B cell (primary cell): ENCODE measurements around the gene CTDSP2. TPM values are rescaled to one million over a fixed set of nuclear protein-coding genes. Genes with fewer than 3 reads are reported as not detected.
A peak's percentile ranks its signal among the peaks of the same experiment; 100 is the strongest.

Experiments used
- ATAC-seq: fragments of 200-7000 bp; cut with Tn5 transposase; one replicate; pipeline ENCODE4 v1.10.0; 2021; ENCODE audit warnings: low read depth, mild to moderate bottlenecking, moderate number of reproducible peaks, moderate library complexity
- CTCF ChIA-PET: fragments of 350-600 bp; sonication (Branson Sonifier 250); formaldehyde crosslinking; loops from one replicate; lab custom pipeline; 2021; ENCODE audit warnings: antibody characterized with exemption, inconsistent platforms; lab: Charles Lee
- POLR2A ChIA-PET: fragments of 350-600 bp; sonication (Branson Sonifier 250); formaldehyde crosslinking; loops from one replicate; lab custom pipeline; 2021; ENCODE audit warnings: antibody characterized with exemption; lab: Charles Lee
- DNase-seq: peaks from one replicate; pipeline ENCODE4 v3.0.0; 2013
- H2AFZ ChIP-seq: 2 replicates; pipeline ENCODE4 v1.6.1; 2012; ENCODE audit warnings: mild to moderate bottlenecking, low read depth, low read length; ENCODE audit not compliant: insufficient read depth, poor library complexity, severe bottlenecking
- H3K27ac ChIP-seq, 2 donors: 1 replicate in 1 of 2; 2 replicates in 1 of 2; pipeline ENCODE4 v1.5.1; 2012 to 2013; ENCODE audit warnings: low read length in 2 of 2, mild to moderate bottlenecking in 2 of 2, moderate library complexity in 1 of 2
- H3K27me3 ChIP-seq, 4 experiments: fragments of 200-600 bp in 1 of 4; sonication (generic) in 1 of 4; replicated peaks in 1 of 4; 1 replicate in 2 of 4; 2 replicates in 2 of 4; pipeline versions ENCODE4 v1.6.1 to v1.7.0; 2013 to 2016; ENCODE audit warnings: low read length in 3 of 4, mild to moderate bottlenecking in 2 of 4, mixed read lengths in 1 of 4, moderate library complexity in 1 of 4; ENCODE audit not compliant: insufficient read depth in 4 of 4, control insufficient read depth in 3 of 4; ENCODE audit errors: control extremely low read depth in 1 of 4
- H3K36me3 ChIP-seq, 2 experiments: replicated peaks in 1 of 2; 1 replicate in 1 of 2; 2 replicates in 1 of 2; pipeline versions ENCODE4 v1.6.1 to v1.7.1; 2013; ENCODE audit warnings: low read length in 1 of 2; ENCODE audit not compliant: insufficient read depth in 2 of 2, control insufficient read depth in 1 of 2; ENCODE audit errors: control extremely low read depth in 1 of 2, extremely low read depth in 1 of 2
- H3K4me1 ChIP-seq, 2 donors: fragments of 200-600 bp in 1 of 2; sonication (generic) in 1 of 2; 1 replicate in 1 of 2; 2 replicates in 1 of 2; pipeline versions ENCODE4 v1.5.1 to v1.6.1; 2013 to 2017; ENCODE audit warnings: low read length in 2 of 2; ENCODE audit not compliant: control insufficient read depth in 2 of 2, insufficient read depth in 2 of 2
- H3K4me2 ChIP-seq: replicated peaks from 2 replicates; pipeline ENCODE3; 2012; ENCODE audit warnings: mild to moderate bottlenecking, low read depth, low read length; ENCODE audit not compliant: poor library complexity, severe bottlenecking
- H3K4me3 ChIP-seq, 5 experiments: fragments of 200-600 bp in 1 of 5; sonication (generic) in 1 of 5; 1 replicate in 3 of 5; 2 replicates in 2 of 5; pipeline versions ENCODE4 v1.5.1 to v1.7.0; 2011 to 2016; ENCODE audit warnings: low read length in 4 of 5, mild to moderate bottlenecking in 4 of 5, low read depth in 2 of 5, control low read depth in 1 of 5, moderate library complexity in 1 of 5; ENCODE audit not compliant: insufficient read depth in 1 of 5; ENCODE audit errors: control extremely low read depth in 1 of 5, extremely low read depth in 1 of 5
- H3K79me2 ChIP-seq: fragments of 200-600 bp; sonication (generic); one replicate; pipeline ENCODE4 v1.6.0; 2016; ENCODE audit warnings: low read length; ENCODE audit not compliant: control insufficient read depth, insufficient read depth
- H3K9ac ChIP-seq: fragments of 200-600 bp; sonication (generic); 2 replicates; pipeline ENCODE4 v1.6.1; 2017; ENCODE audit warnings: mild to moderate bottlenecking, low read length, moderate library complexity
- H3K9me3 ChIP-seq, 3 donors: one replicate each; pipeline versions ENCODE4 v1.6.1 to v1.7.1; 2013; ENCODE audit warnings: low read length in 2 of 3; ENCODE audit not compliant: control insufficient read depth in 2 of 3, insufficient read depth in 1 of 3; ENCODE audit errors: control extremely low read depth in 1 of 3
- H4K20me1 ChIP-seq: 2 replicates; pipeline ENCODE4 v1.6.0; 2012; ENCODE audit warnings: mild to moderate bottlenecking, low read length; ENCODE audit not compliant: insufficient read depth, control insufficient read depth, poor library complexity, severe bottlenecking
- H3K27ac Mint-ChIP-seq: one replicate; pipeline ENCODE4 v1.8.0; 2021; ENCODE audit warnings: mixed read lengths
- H3K27me3 Mint-ChIP-seq: one replicate; pipeline ENCODE4 v1.8.0; 2021; ENCODE audit warnings: mixed read lengths
- H3K4me1 Mint-ChIP-seq: one replicate; pipeline ENCODE4 v1.8.0; 2021; ENCODE audit warnings: mixed read lengths
- H3K4me3 Mint-ChIP-seq: one replicate; pipeline ENCODE4 v1.8.0; 2021; ENCODE audit warnings: mixed read lengths
- H3K9me3 Mint-ChIP-seq: one replicate; pipeline ENCODE4 v1.8.0; 2022; ENCODE audit warnings: mixed read lengths; ENCODE audit not compliant: insufficient read depth
- EZH2 ChIP-seq: IDR thresholded peaks from 2 replicates; pipeline ENCODE4 v1.6.1; 2012; ENCODE audit warnings: borderline replicate concordance, low read depth, mild to moderate bottlenecking, moderate library complexity, low read length; ENCODE audit not compliant: insufficient read depth, poor library complexity, severe bottlenecking
- WGBS: methylation state at CpG from one replicate; pipeline ENCODE4 v1.1.5; 2013; ENCODE audit warnings: missing lambda C conversion rate; ENCODE audit not compliant: insufficient coverage; 5-methylcytosine and 5-hydroxymethylcytosine counted together
- intact Hi-C: fragments of 100-400 bp; cut with micrococcal nuclease; formaldehyde crosslinking; loops from one replicate; pipeline ENCODE4 v1.10.0; 2022
- polyA plus RNA-seq: library from polyadenylated mRNA; depleted of rRNA; stranded (reverse); fragments of >200 nt; gene quantifications from 2 replicates; pipeline ENCODE4 v1.2.3, GENCODE V29; 2012
- total RNA-seq, 2 donors: library from RNA; stranded (reverse); fragments of 120-200 nt in 1 of 2; gene quantifications; 1 replicate in 1 of 2; 2 replicates in 1 of 2; pipeline versions ENCODE4 v1.2.3 to v1.2.4, GENCODE V29; 2013 to 2022
- TF ChIP-seq, protein P1 (sequence below): fragments of 200-600 bp; IDR thresholded peaks from one replicate; pipeline ENCODE4 v1.8.0; 2022; ENCODE audit warnings: antibody characterized with exemption, mild to moderate bottlenecking

Gene CTDSP2
- total and polyA plus RNA-seq, 2 donors (not counting 1 experiment from before 2014, with no cell fraction given), result 99.1 to 209 TPM

DNA sequence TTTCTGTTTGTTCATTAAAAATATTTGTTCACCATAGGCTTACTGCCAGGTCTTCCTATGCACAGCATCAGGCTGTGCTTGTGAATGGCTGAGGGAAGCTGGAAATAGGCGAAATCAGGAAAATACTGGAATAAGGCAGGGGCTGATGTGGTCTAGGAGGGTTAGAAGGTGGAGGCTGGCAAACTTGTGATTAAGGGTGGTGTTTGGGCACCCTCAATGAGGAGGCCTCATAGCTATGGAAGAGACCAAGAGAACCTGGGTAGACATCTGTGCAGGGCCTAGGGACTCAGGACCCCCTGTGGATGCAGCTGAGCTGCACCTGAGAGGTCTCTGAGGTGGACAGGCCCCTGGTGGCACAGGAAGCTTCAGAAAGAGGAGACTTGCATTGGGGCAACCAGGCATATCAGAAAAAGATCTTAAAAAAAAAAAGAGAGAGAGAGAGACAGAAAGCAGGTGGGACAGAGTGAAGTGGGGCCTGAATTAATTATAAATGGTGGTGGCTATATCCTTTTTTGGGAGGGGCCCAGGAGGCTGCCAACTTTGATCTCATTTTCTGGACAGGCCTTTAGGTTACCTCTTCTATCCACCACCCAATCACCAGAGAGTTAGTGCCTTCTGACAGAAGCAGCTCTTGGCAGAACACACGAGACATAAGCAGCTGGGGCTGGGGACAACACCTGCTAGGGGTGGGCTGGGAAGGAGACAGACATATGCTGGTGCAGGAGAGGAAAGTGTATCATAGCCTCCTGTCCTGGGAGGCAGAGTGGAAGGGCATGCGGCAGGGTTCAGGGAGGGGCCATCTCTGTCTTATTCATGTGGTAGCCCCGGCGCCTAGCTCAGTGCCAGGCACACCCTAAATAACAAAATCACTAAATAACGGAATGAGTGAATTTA lies 48.1 kb upstream of the CTDSP2 start:
- no peak overlapping the region for H3K9ac ChIP-seq
- CTCF ChIA-PET, result interaction anchor here (0.9 to 7.2 kb wide), 10 partner anchors 11 to 138 kb away, joined by 3 to 54 read pairs (median 3); partner anchors contain the start of gene TSFM
- no peaks in the 10 kb centered on the region for H3K36me3 ChIP-seq
- POLR2A ChIA-PET, result interaction anchor here (0.5 to 1.6 kb wide), 2 partner anchors 10 to 43 kb away, joined by 3 read pairs; no protein-coding TSS in a partner anchor
- 60% methylated on average over 2 of the region's 6 CpGs for WGBS
- TF ChIP-seq, protein P1, sequence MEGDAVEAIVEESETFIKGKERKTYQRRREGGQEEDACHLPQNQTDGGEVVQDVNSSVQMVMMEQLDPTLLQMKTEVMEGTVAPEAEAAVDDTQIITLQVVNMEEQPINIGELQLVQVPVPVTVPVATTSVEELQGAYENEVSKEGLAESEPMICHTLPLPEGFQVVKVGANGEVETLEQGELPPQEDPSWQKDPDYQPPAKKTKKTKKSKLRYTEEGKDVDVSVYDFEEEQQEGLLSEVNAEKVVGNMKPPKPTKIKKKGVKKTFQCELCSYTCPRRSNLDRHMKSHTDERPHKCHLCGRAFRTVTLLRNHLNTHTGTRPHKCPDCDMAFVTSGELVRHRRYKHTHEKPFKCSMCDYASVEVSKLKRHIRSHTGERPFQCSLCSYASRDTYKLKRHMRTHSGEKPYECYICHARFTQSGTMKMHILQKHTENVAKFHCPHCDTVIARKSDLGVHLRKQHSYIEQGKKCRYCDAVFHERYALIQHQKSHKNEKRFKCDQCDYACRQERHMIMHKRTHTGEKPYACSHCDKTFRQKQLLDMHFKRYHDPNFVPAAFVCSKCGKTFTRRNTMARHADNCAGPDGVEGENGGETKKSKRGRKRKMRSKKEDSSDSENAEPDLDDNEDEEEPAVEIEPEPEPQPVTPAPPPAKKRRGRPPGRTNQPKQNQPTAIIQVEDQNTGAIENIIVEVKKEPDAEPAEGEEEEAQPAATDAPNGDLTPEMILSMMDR, result no peak
- TF ChIP-seq EZH2, result no peak
- Mint-ChIP-seq H3K4me1 (peaks cover 66% of the 10 kb centered on the region), H3K27ac (peak overlapping the region; percentile 27), H3K27me3 (no peaks in the 10 kb centered on the region), H3K4me3 (peak overlapping the region; percentile 88), H3K9me3 (no peaks in the 10 kb centered on the region)
- H3K4me3 ChIP-seq, result no peak overlapping the region
- H3K79me2 ChIP-seq, result no peaks in the 10 kb centered on the region
- H3K4me2 ChIP-seq, result peak overlapping the region; percentile 27
- no peak overlapping the region for H3K27ac ChIP-seq
- H4K20me1 ChIP-seq, result no peaks in the 10 kb centered on the region
- ATAC-seq (no peak), DNase-seq (no peak)
- no peaks in the 10 kb centered on the region for H3K27me3 ChIP-seq
- intact Hi-C loops, result loop anchor here (5.0 kb wide), 1 partner anchor 48 kb away; the partner anchor contains the start of gene ATP23
- H3K9me3 ChIP-seq, result no peaks in the 10 kb centered on the region
- peaks cover 52 to 62% of the 10 kb centered on the region in 2 donors for H3K4me1 ChIP-seq
- peak overlapping the region; percentile 32 for H2AFZ ChIP-seq
